IPS DF 4.7 (cell line): ENCODE results near the gene DZIP3.

Experiments used
- DNase-seq: peaks from one replicate; pipeline ENCODE4 v3.0.0-alpha.2; 2013; ENCODE audit warnings: low spot score; ENCODE audit errors: extremely low read depth

Gene DZIP3

GRCh38 chr3:108589081-108589997, at the start of gene DZIP3, which contains the start of gene CIP2A:
Gene DZIP3 (plus strand): TSS chr3:108589722. CDS start chr3:108605407, 15,685 bp downstream.
Gene CIP2A (minus strand): TSS chr3:108589438. CDS start chr3:108589375, 63 bp downstream.
- peak; percentile 82 for DNase-seq

- DNase-seq: no peak
These were observed 43.3 kb upstream of the DZIP3 start for GRCh38 chr3:108546247-108546646.

- no peak for DNase-seq
These were observed 42.8 kb upstream of the DZIP3 start for GRCh38 chr3:108546692-108547091.

GRCh38 chr3:108548304-108548703, 41.2 kb upstream of the DZIP3 start:
- no peak for DNase-seq

GRCh38 chr3:108548886-108549285, 40.6 kb upstream of the DZIP3 start:
- no peak for DNase-seq

GRCh38 chr3:108552267-108553159, 37.0 kb upstream of the DZIP3 start:
- no peak for DNase-seq

GRCh38 chr3:108554229-108554628, 35.3 kb upstream of the DZIP3 start:
- no peak for DNase-seq

- DNase-seq: no peak
These were observed 34.5 kb upstream of the DZIP3 start for GRCh38 chr3:108554913-108555571.

GRCh38 chr3:108555966-108556581, 33.4 kb upstream of the DZIP3 start:
- no peak for DNase-seq

- no peak for DNase-seq
These were observed 27.0 kb upstream of the DZIP3 start for GRCh38 chr3:108562565-108562964.

- no peak for DNase-seq
These were observed 25.0 kb upstream of the DZIP3 start for GRCh38 chr3:108564564-108564963.

- DNase-seq: no peak
These were observed 24.0 kb upstream of the DZIP3 start for GRCh38 chr3:108565506-108565905.

GRCh38 chr3:108566599-108566998, 22.9 kb upstream of the DZIP3 start:
- DNase-seq: no peak

- DNase-seq: no peak
These were observed 20.2 kb upstream of the DZIP3 start for GRCh38 chr3:108569336-108569735.

GRCh38 chr3:108578064-108578463, 11.5 kb upstream of the DZIP3 start:
- no peak for DNase-seq

- DNase-seq: no peak
These were observed 921 bp upstream of the DZIP3 start for GRCh38 chr3:108588601-108589000.

- DNase-seq: no peak
These were observed 439 bp downstream of the DZIP3 start for GRCh38 chr3:108589998-108590323.

- no peak for DNase-seq
These were observed 938 bp downstream of the DZIP3 start for GRCh38 chr3:108590460-108590859.

- DNase-seq: no peak
These were observed 5.8 kb downstream of the DZIP3 start for GRCh38 chr3:108595321-108595720.

GRCh38 chr3:108598375-108598774, 8.9 kb downstream of the DZIP3 start:
- no peak for DNase-seq
